ENCODE measurements around the gene FZD10.

Gene FZD10

DNA sequence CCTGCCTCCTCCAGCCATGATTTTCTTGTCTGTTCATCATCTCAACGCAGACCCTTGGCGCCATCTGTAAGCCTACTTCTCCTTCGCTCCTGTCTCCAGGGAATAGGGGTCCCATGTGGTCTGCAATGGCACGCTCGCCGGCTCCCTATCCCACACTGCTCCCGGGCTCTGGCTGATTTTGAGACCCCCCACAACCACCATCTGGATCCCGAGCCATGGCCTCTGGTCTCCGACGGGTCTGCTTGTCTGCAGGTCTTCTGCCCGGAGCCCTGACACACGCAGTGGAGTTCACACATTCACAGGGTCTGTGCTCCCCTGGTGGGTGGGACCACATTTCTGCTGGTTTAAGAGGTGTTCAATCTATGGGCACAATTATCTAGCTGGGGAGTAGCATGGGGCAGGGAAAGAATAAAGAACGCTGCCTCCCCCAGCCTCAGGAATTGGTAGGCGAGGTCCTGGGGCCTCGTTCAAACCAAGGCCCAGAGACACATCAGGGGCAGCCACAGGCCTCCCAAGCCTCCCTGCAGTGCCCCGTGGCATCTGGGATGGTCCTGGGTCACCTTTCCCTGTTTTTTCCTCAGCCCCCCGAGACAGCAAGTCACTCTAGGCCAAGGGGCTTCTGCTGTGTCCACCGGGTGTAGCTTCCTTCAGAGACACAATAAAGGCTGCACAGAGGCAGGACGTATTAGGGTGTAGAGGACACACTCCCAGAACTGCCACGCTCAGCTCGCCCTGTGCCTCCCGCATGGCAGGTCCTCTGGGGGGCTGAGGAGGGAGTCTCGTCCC, 21.5 kb downstream of the FZD10 start:
- DNase-seq: no peak

DNA sequence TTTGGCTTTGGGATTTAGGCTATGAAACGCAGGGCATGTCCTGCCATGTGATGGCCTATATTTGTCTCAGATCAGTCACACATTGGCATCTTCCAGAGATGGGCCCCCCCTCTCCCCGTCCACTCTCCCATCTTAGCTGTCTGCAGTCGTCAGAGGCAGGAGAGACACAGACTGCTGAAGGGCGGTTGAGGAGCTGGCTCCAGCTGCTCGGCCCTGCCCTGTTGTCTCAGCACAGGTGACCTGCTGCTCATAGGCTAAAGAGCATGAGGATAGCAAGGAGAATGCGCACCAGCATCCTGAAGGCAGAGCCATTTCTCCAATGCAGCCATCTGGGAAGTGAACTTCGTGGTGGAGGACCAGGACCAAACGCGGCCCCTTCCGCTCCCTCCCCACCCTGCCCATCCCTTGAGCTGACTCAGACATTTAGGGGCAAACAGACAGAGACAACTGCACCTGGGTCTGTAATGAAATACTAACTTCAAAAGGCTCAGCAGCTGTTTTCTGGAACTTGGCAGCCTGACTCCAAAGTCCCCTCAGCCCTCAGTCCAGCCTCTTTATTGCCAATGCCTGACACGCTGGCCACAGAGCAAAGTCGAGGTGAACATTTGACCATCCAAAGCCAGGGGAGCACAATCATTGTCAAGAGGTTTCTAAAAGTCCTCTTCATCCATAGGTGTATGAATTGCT, 22.3 kb downstream of the FZD10 start:
- no peak for DNase-seq

DNA sequence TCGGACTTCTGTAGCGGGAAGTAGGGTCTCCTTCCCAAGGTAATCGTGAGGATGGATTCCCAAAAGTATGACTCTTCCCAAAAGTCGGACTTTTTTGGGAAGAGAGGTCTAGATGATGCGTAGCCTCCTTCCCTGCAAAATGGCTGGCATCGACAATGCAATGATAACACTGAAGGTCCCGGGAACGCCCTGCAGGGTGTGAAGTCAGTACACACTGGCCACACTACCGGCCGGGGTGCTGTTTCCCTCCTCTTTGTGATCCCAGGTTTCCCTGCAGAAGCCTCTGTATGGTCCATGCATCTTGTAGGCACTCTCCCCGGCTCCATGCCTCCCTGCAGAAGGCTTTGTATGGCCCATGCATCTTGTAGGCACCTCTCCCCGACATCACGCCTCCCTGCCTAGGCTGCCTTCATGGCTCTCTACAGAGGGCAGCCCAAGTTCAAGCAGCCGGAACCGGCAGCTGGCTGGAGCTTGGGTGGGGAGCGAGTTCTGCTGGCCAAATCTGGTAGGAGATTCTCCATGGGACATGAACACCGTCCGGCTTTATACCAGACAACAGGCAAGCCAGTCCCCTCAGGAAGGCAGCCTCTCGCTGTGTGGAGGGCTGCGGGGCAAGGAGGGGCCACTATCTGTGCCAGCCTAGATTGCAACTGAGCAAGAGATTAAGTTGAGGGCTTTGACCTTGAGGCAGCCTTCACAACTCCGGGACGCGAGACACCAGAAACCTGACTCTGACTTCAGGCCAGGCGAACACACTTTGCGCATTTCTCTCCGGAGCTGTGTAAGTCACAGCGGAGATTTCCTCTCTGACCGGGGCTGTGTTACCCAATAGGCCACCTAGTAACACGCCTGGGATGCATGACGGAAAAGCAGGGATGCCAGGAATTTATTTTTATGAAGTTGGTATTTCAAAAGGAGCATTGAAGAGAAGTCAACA, 23.5 kb downstream of the FZD10 start:
- no peak for DNase-seq

DNA sequence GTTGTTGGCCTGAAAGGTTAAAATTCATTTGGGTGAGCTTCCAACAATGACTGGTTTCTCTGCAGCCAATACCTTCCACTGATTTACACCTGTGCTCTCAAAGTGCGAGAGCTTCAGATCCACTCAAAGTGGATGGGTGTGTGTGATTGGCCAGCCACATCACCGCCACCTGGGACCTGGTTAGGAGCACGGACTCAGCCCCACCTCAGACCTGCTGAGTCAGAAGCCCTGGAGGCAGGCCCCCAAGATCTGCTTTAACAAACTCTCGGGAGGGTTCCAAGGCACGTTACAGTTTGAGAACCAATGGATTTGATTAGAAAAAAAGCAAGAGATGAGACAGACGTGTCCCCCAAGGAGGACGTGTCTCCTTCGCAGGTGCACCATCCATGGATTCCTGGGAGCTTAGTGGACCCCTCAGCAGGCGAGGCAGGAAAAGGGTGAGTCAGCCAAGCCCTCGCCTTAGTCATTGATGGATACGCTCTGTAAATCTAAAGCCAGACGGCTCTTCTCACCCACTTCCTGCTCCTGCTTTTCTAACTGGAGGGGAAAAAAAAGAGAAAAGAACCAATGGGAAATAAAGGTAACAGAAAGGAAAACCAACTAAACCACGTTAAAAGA, 24.5 kb downstream of the FZD10 start:
- DNase-seq: no peak

DNA sequence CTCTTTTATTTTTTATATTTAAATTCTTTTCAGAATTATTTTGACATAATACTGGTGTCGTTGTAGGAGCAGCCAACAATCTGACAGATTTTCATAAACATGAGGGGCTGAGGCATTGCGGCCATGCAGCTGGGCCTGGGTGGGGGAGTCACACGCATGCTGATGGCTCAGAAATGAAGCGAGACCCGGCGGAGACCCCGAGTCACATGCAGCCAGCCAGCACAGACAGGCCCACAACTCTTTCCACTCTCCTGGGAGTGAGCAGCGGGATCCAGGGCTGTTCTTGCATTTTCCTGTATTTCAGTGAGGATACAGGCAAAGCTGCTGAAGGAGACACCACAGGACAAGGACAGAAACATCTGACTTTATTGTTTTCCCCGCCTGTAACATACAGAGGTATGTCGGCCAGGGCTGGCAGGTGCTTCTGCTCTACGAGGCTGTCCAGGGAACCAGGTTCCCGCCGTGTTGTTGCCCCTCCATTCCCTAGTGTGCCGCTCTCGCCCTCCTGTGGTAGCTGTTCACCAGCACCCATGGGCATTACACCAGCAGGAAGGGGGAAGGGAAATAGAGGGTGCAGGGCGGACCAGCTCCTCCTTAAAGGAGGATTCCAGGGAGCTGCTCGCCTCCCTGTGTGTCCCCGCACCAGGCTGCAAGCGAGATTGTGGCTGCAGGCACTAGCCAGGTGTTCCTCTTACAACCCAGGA, 30.5 kb downstream of the FZD10 start:
- DNase-seq: no peak

DNA sequence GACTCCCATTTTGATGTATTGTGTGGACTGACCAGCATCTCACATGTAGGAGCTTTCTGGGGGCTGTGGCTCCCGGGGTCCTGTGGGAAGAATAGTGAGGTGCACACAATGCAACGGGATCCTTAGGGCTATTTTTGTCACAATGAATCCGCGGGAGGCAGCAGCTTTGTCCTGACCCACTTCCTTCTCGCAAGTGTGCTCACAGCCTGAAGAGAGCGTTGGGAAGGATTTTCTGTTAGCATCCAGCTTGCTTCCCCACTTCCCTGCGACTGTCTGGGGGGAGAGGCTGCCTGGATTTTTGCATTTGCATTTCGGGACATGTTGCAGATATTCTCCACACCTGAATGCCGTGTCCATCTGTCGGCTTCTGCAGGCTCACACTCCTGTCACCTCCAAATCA, 31.9 kb downstream of the FZD10 start:
- no peak for DNase-seq

DNA sequence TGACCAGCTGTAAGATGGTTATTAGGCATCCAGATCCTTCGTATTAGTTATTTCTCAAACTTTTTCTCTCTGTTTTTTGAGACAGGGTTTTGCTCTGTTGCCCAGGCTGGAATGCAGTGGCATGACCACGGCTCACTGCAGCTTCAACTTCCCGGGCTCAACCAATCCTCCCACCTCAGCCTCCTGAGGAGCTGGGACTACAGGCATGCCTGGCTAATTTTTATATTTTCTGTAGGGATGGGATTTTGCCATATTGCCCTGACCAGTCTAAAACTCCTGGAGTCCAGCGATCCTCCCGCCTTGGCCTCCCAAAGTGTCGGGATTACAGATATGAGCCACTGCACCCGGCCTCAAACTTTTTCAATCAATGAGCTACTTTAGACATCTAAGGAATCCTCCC, 33.1 kb downstream of the FZD10 start:
- no peak for DNase-seq

DNA sequence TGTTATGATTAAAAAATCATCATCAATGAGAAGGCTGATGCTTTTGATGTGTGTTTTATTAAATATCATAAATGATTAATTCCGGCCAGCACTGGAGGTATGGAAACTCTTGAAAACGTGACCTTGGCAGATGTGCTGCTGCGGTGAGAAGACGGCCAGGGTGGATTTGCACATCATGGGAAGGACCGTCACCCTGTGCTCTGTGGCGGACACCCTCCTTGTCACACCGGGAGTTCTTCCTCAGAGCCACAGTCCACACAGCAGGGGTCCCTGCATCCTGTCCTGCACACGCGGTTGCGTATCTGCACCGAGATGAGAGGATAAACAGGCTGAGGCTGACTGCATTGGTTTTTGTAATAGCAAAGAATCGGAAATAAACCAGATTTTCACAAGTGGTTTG, 33.5 kb downstream of the FZD10 start:
- no peak for DNase-seq

DNA sequence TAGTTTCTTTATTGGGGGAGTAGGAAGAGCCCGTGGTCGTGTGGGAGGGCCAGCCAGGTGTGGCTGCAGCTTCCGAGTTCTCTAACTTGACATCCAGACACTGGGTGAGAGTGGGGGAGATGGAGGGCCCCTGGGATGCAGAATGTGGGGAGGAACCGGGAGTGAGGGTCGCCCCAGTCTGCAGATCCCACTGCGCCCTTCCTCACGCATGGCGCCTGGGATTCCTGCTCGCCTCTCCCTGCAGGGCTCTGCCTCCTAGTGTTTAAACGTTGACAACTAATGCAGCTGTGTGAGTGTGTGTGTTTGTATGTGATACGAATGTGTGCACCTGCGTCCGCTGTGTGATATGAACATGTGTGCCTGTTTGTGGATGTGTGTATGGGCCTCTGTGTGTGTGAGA, 34.6 kb downstream of the FZD10 start:
- DNase-seq: no peak

DNA sequence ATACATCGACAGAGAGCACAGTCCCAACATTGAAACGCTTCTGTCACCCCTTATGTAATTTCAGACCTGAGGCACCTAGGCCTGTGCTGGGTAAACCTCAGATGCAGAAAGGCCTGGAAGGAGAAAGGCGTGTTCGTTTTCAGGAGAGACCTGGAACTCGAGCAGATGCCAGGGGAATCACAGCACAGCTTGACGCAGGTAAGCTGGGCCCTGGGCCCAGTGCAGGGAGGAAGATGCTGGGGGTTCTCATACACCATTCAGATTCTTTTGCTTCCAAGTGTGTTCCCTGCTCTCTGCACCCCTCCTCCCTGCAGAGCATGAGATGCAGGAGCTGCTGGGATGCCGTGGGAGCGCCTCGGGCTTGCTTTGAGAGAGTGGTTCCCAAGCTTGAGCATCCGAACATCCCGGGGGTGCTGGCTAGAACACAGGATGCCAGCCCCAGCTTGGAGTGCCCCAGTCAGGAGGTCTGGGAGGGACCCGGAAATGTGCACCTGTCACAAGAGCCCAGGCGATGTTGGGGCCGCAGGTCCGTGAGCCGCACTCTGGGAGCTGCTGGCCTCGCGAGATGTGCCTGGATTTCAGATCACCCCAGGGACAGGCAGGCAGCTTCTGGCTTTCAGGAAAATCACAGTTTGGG, 35.9 kb downstream of the FZD10 start:
- DNase-seq: no peak

DNA sequence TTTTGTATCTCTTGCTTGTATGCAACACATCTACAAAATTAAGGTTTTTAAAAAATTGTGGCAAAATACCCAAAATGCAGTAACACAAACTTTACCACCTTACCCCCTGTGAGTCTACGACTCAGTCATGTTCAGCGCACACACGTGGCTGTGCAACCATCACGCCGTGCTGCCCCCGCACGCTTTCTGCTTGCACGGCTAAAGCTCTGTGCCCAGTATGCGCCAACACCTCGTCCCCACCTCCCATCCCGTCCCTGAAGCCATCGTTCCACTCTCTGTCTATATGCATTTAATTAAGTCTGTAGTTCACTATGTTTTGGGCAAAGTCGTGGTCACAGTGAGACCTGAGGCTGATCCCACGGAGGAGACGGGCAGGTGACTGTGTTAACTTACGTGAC, 36.4 kb downstream of the FZD10 start:
- no peak for DNase-seq

DNA sequence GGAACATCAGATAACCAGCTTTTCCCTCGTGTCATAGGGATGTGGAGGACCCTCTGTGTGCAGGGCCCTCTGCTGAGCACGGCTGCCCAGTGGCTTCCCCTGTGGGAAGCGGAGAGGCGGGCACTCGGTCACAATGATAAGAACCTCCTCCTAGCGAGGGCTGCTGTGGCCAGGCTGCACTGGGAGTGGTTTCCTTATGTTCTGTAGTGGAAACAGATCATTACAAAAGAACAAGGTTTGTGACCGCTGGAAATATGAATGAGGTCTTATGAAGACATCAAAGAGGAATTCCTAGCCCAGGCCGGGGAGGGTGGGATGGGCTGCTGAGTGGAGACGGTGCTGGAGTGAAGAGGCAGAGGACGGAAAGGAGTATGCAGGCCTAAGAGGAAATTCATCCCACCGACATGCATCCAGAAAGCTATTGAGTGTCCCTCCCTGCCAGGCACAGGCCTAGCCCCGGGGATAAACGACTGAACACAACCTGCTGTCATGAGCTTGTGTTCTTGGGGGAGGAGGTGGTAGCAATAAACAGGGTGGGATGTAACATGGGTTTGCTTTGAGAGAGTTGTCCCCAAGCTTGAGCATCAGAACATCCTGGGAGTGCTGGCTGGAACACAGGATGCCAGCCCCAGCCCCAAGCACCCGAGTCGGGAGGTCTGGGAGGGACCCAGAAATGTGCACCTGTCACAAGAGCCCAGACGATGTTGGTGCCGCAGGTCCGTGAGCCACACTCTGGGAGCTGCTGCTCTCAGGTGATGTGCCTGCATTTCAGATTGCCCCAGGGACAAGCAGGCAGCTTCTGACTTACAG, 37.5 kb downstream of the FZD10 start:
- no peak for DNase-seq

DNA sequence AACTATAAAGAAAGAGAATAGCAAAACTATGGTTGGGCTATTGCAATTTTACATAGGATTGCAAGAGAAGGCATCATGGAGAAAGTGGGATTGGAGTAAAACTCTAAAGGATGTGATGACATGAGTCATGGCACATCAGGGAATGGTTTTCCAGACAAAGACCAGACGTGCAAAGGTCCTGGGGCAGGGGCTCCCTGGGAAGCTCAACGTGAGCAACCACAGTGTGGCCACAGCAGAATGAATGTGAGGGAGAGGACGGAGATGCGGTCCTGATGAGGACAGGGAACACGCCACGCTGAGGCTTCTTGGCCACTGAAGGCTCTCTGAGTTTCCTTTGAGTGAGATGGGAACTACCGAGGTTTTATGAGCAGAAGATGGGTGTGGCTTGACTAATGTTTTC, 38.2 kb downstream of the FZD10 start:
- DNase-seq: no peak

DNA sequence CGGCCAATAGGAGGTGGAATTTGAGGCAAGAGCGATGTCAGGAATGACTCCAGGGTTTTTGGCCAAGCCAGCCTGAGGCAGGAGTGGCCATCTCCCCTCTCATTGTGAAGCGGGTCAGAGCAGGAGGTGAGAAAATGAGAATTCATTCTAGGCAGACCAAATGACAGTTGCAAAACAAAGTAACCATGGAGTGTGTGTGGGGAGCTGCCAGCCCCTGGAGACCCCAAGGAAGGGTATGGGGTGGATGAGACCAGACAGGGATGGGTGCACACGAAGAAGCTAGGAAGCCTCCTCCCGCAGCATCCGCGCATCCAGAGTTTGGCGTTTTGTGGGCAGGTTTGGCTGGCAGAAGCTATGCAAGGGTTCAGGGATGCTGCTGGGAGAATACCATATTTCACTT, 38.8 kb downstream of the FZD10 start:
- DNase-seq: no peak

DNA sequence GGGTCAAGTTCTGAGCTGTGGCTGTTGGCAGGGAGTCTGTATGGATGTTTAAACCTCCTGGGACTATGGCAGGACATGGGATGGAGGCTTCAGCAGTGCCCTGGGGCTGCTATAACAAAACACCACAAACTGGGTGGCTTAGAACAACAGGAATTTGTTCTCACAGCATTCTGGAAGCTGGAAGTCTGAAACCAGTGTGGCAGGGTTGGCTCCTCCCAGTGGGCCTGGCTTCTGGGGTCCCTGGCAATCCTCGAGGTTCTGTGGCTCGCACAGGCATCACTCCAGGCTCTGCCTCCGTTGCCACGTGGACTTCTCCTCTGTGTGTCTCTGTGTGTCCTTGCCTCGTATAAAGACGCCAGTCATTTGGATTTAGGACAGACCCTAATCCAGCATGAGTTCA, 39.9 kb downstream of the FZD10 start:
- no peak for DNase-seq

DNA sequence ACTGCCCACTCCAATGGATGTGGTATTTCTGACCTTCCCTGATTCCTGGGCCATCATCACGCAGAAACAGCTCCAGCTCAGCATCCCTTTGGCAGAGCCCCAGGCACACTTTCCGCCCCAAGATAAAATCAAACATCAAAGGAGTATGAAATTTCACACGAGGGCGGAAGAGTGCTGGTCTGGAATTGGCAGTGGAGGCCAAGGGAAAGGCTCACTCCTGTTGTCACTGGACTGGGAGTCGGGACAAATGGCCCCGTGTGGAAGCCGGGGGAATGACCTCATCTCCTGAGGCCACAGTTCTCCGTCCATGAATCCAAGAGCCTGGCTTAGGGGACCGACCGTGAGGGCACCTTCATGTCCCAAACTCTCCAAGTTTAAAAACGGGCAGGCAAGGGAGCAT, 40.9 kb downstream of the FZD10 start:
- no peak for DNase-seq

DNA sequence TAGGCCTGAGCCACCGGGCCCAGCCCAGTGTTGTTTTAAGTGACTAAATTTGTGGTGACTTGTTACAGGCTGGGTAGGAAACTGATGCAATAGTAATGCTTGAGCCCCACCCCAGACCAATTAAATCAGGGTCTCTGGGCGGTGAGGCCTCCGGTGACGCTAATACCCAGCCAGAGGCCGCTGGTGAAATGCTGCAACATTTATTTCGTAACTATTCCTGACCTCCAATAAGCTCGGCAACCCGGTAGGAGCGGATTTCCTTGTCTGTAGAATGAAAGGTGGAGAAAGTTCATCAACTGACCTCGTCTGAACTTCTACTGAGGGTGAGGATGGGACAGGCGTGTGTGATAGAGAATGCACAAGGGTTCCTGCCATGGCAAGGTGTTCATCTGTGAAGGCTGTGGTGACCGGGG, 42.3 kb downstream of the FZD10 start:
- DNase-seq: no peak

DNA sequence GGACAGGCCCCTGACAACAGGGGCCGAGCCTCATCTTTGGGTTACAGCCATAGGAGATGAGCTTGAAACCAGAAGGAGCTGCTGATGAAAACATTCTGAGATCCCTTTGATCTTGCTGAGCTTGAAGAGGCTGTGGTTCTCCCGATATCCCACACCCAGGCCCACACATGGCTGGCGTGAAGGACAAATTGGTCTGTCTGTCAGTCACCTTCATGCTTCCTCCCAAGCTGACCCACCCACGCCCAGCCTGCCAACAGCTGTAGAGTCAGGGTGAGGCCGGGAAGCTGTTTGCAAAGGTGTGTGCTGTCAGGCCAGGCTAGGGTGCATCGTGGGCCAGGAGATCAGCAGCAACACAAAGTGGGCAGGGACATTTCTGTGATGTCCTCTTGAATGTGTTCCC, 43.2 kb downstream of the FZD10 start:
- DNase-seq: no peak

DNA sequence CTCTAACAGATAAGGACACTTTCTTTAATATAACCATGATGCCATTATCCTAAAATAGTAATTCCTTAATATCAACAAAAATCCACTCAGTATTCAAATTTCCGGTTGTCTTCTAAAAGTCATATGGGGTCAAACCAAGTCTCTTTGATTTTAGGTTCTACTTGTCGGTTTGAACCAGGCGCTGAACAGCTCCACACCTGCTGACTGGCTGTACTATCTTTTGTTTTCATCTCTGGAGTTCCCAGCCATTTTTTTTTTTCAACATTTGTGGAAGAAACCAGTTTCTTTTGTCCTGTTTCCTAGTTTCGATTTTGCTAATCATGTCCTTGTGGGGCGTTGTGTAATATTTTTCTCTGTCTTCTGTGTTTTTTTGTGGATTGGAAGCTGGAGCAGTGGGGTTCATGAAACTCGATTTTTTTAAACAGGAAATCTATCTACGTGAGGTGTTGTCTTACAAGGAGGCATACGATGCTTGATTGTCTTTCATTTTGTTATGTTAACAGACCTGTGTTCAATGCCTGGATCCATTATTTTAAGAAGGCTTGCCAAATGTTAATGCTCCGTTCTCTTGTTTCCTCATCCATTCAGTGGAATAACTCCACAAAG, 50.2 kb downstream of the FZD10 start:
- no peak for DNase-seq

DNA sequence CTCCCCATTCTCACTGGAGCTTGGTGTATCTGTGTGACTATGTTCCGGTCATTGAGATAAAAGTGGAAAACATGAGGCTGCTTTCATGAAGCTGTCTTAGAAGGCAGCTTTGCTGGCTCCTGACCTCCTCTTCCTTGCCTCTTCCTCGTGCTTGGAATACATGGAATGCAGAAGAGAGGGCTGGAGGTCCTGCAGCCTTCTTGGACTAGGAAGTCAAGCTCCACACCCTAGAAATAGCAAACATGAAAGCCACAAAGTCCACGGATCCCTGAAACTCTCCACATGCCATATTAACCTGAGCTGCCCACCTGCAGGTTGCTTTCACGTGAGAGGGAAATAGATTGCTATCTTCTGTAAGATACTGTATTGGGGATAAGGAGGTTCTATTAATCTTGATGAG, 51.0 kb downstream of the FZD10 start:
- DNase-seq: no peak

All from NCI-H1694 treated with DMSO at 0.1 percent for 48 hours (cell line).